ENCODE results near the gene KRT77.

GRCh38 chr12:52689936-52690335 lies 13.4 kb downstream of the KRT77 start:
- no peak for TF ChIP-seq CTCF (IDR thresholded peaks at IDR 0.05)
- no peak for TF ChIP-seq POLR2A (IDR thresholded peaks at IDR 0.05)
- no peak for TF ChIP-seq POLR2AphosphoS5 (IDR thresholded peaks at IDR 0.05; ENCODE audit: insufficient read depth in 1 of 2, low read depth in 1 of 2)

Measured in vagina (tissue), 2 donors.